HEK293T (cell line): ENCODE results near the gene FAM83B.

Experiments used
- ARNT ChIP-seq: fragments of 450-650 bp; IDR thresholded peaks from 2 replicates; pipeline ENCODE4 v1.6.1; 2017; ENCODE audit warnings: mild to moderate bottlenecking
- CTBP1 ChIP-seq: fragments of 450-650 bp; IDR thresholded peaks from 2 replicates; pipeline ENCODE4 v1.6.1; 2016; ENCODE audit warnings: borderline replicate concordance
- ELF4 ChIP-seq: fragments of 450-650 bp; IDR thresholded peaks from 2 replicates; pipeline ENCODE4 v1.6.1; 2017; ENCODE audit warnings: antibody characterized with exemption
- FOXA1 ChIP-seq: fragments of 450-650 bp; IDR thresholded peaks from 2 replicates; pipeline ENCODE4 v1.6.1; 2016; ENCODE audit warnings: mild to moderate bottlenecking
- FOXK2 ChIP-seq: fragments of 450-650 bp; IDR thresholded peaks from 2 replicates; pipeline ENCODE4 v1.6.1; 2016; ENCODE audit warnings: mild to moderate bottlenecking
- FOXM1 ChIP-seq: fragments of 450-650 bp; IDR thresholded peaks from 2 replicates; pipeline ENCODE4 v1.6.1; 2017; ENCODE audit warnings: mild to moderate bottlenecking, borderline replicate concordance
- HDGF ChIP-seq: fragments of 450-650 bp; IDR thresholded peaks from 2 replicates; pipeline ENCODE4 v1.6.1; 2017; ENCODE audit warnings: antibody characterized with exemption, borderline replicate concordance
- L3MBTL2 ChIP-seq: fragments of 450-650 bp; conservative IDR thresholded peaks from 2 replicates; pipeline ENCODE4 v1.6.1; 2016; ENCODE audit warnings: mild to moderate bottlenecking
- NFRKB ChIP-seq: fragments of 450-650 bp; IDR thresholded peaks from 2 replicates; pipeline ENCODE4 v1.6.1; 2016; ENCODE audit warnings: mild to moderate bottlenecking, moderate library complexity
- PKNOX1 ChIP-seq: fragments of 450-650 bp; IDR thresholded peaks from 2 replicates; pipeline ENCODE4 v1.6.1; 2016
- SP1 ChIP-seq: fragments of 450-650 bp; IDR thresholded peaks from 2 replicates; pipeline ENCODE4 v1.6.1; 2017
- SUZ12 ChIP-seq: fragments of 450-650 bp; IDR thresholded peaks from 2 replicates; pipeline ENCODE4 v1.6.1; 2016; ENCODE audit warnings: mild to moderate bottlenecking
- TARDBP ChIP-seq: fragments of 450-650 bp; IDR thresholded peaks from 2 replicates; pipeline ENCODE4 v1.6.1; 2016

DNA sequence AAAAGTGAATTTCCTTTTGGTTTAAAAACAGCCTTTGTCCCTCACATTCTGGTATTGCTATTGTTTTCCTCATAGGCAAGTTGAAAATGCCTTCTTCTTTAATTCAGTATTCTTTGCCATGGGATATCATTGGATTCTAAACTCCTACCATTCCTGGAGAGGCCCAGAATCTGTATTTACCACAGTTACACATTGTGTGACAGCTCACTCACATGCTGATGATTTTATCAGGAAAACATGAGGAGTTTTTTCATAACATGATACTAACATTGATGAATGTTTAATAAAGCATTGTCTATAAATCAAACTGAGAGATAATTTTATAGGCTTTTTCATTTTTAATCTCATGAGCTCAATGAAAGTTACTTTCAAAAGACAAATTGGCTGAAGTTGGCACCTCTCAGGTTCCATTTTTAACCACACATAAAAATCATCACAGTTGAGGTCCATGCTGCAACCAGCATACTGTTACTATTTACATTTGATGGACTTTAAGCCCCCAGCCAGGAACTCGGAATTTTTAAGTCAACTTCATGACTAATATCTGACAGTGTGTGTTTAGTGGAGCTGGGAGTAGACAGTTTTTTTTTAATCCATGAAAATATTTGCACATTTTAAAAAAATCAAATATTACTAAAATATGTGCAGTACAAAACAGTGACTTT is 82.8 kb downstream of the FAM83B start:
- no peak for TF ChIP-seq FOXM1
- TF ChIP-seq L3MBTL2 = no peak
- TF ChIP-seq SUZ12 = no peak
- no peak for TF ChIP-seq ARNT
- no peak for TF ChIP-seq FOXA1
- TF ChIP-seq ELF4 = no peak
- no peak for TF ChIP-seq FOXK2
- no peak for TF ChIP-seq SP1
- TF ChIP-seq PKNOX1 = no peak
- no peak for TF ChIP-seq HDGF
- no peak for TF ChIP-seq CTBP1
- TF ChIP-seq NFRKB = no peak
- TF ChIP-seq TARDBP = no peak
